ENCODE results near the gene JAK1.

The JAK1 gene

GRCh38 chr1:64857347-64857746 lies 109.0 kb downstream of the JAK1 start:
- DNase-seq: no peak

DNA sequence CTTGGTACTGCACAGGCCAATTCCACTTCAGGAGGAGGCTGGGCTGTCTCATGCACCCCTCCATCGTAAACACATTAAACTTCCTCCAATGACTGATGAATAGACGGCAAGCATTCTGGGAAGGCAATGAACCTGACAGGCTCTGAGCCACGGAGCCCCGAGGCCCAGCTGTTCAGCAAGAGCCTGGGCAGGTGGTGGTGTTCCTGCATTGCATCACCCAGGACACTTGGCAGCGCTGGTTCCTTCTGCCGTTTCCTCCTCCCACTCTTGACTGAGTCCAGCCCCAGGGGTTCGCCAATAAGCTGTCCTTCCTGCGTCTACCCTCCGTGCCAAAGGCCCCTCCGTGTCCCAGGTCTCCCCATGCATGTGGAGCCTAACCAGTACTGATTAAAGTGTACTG lies 109.8 kb downstream of the JAK1 start:
- DNase-seq: no peak

- no peak for DNase-seq
These were observed 110.8 kb downstream of the JAK1 start for GRCh38 chr1:64855557-64855956.

GRCh38 chr1:64854674-64855073 lies 111.7 kb downstream of the JAK1 start:
- no peak for DNase-seq

- no peak for DNase-seq
These were observed 114.7 kb downstream of the JAK1 start for GRCh38 chr1:64851664-64852063.

DNA sequence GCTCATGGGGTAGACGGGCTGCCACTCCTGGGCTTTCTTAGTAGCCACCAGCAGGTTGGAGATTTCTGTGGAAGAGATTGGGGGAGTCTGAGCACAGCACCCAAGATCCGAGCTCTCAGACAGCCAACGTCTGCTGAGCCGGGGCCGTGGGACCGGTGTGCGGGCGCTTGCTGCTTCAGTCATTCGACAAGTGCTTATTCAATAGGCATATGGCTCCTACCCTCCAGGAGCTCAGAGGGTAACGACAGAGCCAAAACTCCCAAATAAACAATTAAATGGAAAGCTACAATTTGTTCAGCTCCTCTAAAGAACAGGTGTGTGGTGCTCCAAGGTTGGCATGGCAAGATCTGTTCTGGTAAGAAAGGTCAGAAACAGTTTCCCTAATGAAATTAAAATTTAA lies 115.5 kb downstream of the JAK1 start:
- no peak for DNase-seq

GRCh38 chr1:64849942-64850341 lies 116.4 kb downstream of the JAK1 start:
- no peak for DNase-seq

DNA sequence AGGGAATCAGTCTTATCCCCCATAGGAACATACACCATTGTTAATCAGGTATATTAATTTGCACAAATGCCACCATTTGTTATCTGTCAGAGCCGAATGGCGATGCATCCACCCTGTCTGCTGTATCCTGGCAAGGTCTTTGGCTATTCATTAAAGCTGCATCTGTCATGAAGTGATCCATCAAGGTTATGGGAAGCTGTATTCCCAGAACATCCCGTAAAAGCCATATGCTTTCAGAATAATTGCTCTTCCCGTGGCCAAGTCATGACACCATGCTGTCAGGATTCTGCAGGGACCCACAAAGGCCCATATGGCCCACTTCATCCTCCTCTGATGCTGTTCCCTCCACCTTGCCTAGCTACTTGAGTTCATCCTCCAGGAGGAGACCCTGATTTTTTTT lies 117.5 kb downstream of the JAK1 start:
- DNase-seq: no peak

DNA sequence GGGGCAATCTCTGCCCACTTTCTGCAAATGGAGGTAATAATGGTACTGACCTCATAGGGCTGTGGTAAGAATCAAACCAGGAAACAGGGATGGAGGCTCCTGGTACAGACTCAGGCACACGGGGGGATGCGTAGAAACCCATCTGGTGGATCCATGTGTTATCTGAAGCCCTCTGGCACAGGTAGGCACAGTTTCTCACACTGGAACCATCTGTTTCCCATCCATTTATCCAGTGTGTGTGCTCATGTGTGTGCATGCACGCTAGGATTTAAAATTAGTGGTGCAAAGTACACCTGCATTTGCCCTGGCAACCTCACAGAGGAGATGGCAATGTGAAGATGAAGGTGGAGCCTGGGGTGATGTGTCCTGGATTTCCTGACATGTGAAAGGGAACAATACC lies 118.2 kb downstream of the JAK1 start:
- DNase-seq: no peak

DNA sequence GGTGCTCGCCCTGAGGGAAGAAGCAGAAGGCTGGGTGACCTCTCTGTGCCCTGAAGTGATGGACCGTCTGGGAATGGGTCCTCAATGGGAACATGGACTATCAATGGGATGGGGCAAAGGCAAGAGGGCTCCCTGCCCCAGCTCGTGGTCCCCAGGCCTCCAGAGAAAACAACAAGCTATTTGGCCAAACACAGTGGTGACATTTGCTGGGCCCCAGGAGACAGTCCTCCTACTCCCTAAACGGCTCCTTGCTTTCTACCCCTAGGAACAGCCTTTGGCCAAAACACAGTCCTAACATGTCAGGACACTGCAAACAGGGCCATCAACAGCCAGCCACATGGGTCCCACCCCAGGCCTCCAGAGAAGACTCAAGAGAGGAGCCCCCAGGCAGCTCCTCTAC lies 118.7 kb downstream of the JAK1 start:
- no peak for DNase-seq

DNA sequence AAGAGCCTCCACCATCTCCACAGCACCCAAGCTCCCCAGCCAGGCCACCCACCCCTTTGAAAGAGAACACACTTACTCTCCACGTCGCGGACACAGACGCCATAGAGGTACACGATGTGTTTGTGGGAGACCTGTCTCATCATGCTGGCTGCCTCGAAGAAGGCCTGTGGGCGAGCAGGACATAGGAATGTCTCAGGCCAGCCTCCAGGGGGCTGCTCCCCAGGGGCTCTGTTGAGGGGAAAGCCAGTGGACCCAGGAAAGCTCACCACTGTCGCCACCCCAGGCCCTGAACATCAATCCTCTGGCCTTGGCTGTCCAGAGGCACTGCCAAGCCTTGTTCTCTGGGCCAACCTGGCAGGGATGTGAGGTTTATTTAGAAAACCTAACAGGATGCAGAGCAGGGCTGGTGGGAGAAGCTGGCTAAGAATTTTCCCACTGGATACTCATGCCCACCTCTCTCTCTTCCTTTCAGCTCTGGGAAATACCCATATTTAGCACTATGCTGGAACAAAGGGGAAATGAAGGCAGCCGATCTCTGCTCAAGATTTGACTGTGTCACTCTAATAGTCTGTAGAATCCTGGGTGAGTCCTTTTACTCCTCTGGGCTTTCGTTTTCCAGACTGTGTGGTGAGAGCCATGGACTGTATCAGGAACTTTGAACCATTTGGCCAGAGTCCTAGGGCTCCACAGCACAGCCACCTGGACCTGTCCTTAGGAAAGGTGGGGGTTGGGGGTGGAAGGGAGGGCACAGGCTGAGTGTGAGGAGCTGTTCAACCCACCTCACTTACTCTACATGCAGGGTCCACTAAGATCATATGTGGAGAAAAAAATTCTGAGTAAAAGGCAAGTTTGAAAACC lies 119.5 kb downstream of the JAK1 start:
- DNase-seq: no peak

GRCh38 chr1:64845831-64846425 lies 120.4 kb downstream of the JAK1 start:
- no peak for DNase-seq

DNA sequence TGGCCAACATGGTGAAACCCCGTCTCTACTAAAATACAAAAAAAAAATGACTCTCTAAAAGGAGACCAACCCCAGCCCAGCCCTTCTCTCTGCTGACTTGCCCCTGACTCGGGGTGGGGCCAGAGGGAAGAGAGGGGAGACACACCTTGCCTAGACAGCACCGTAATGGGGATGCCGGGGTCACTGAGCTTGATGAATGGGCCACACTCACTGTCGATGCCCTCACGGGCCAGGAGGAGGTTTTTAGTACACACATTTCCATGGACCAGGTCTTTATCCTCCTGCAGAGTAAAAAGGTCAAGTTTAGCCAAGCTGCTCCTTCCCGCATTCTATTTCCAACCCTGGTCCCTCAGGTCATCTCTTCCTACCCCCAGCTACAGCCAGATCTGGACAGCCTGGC lies 121.7 kb downstream of the JAK1 start:
- no peak for DNase-seq

GRCh38 chr1:64844175-64844574 lies 122.2 kb downstream of the JAK1 start:
- DNase-seq: no peak

GRCh38 chr1:64843675-64844074 lies 122.7 kb downstream of the JAK1 start:
- DNase-seq: no peak

- DNase-seq: no peak
These were observed 124.1 kb downstream of the JAK1 start for GRCh38 chr1:64842224-64842623.

- DNase-seq: no peak
These were observed 124.9 kb downstream of the JAK1 start for GRCh38 chr1:64841330-64842065.

- DNase-seq: no peak
These were observed 126.5 kb downstream of the JAK1 start for GRCh38 chr1:64839732-64840405.

- no peak for DNase-seq
These were observed 127.1 kb downstream of the JAK1 start for GRCh38 chr1:64839261-64839660.

DNA sequence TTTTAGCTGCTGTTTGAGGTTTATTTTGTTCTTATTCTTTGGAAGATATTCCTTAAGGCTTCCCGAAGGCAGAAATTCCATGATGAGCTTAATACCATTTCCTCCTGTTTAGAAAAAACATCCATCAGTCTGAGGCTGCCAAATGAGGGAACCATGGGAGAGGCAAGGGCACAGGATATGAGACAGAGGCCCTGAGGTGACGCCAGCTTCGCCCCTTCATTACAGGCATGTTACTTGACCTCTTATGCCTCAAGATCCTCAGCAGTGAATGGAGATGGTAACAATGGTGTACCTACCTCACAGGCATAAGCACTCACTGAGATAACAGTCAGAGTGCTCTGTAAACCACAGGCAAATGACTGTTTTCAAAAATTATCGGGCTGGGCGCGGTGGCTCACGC lies 127.9 kb downstream of the JAK1 start:
- DNase-seq: no peak

GRCh38 chr1:64836802-64837201 lies 129.5 kb downstream of the JAK1 start:
- DNase-seq: no peak

GRCh38 chr1:64834734-64835133 lies 131.6 kb downstream of the JAK1 start:
- DNase-seq: no peak

- no peak for DNase-seq
These were observed 136.2 kb downstream of the JAK1 start for GRCh38 chr1:64830030-64830651.

All from activated T-cell treated with anti-CD3 and anti-CD28 coated beads, Interleukin-2, amount 50 U/mL, for 1 hour (primary cell).